Spinal cord (tissue), 10 donors: ENCODE data around the gene ZNF236. TPM values are rescaled to one million over a fixed set of nuclear protein-coding genes. Genes with fewer than 3 reads are reported as not detected.
"Not testable (repeated sequence)": the region's sequence is repeated elsewhere in the genome, so short reads cannot be mapped to it uniquely, and the experiment has no call there.

Experiments used
- DNase-seq, 6 donors: peaks; one replicate each; pipeline versions ENCODE4 v3.0.0 to v3.0.0-alpha.2; 2013 to 2015; ENCODE audit warnings: low spot score in 6 of 6, low read depth in 4 of 6
- H3K27ac ChIP-seq: one replicate; pipeline ENCODE4 v1.5.1; 2013; ENCODE audit warnings: low read depth, low read length, control low read depth
- H3K27me3 ChIP-seq: one replicate; pipeline ENCODE4 v1.6.1; 2013; ENCODE audit warnings: low read length; ENCODE audit not compliant: control insufficient read depth, insufficient read depth
- H3K36me3 ChIP-seq: one replicate; pipeline ENCODE4 v1.6.1; 2013; ENCODE audit warnings: low read length; ENCODE audit not compliant: control insufficient read depth, insufficient read depth
- H3K4me1 ChIP-seq: one replicate; pipeline ENCODE4 v1.6.1; 2013; ENCODE audit warnings: low read length; ENCODE audit not compliant: control insufficient read depth, insufficient read depth
- H3K4me3 ChIP-seq: one replicate; pipeline ENCODE4 v1.5.1; 2013; ENCODE audit warnings: low read depth, low read length, control low read depth
- H3K9me3 ChIP-seq: one replicate; pipeline ENCODE4 v1.6.1; 2013; ENCODE audit warnings: low read length; ENCODE audit not compliant: control insufficient read depth, insufficient read depth
- WGBS: methylation state at CpG from one replicate; pipeline ENCODE4 v1.1.5; 2013; ENCODE audit warnings: missing lambda C conversion rate; ENCODE audit not compliant: insufficient coverage; 5-methylcytosine and 5-hydroxymethylcytosine counted together
- polyA plus RNA-seq, 2 donors: library from polyadenylated mRNA; unstranded; fragments of 120-200 nt; gene quantifications; one replicate each; pipeline ENCODE4 v1.2.1, GENCODE V29; 2013; ENCODE audit not compliant: insufficient read length in 2 of 2
- total RNA-seq, 2 donors: library from RNA; depleted of rRNA in 1 of 2; stranded (reverse); fragments of 120-200 nt in 1 of 2; fragments of >200 nt in 1 of 2; gene quantifications; one replicate each; pipeline versions ENCODE4 v1.2.3 to v1.2.4, GENCODE V29; 2013 to 2014
- donor health status: healthy.

ZNF236 gene
- total and polyA plus RNA-seq, 4 donors: 7.6 to 23.0 (median 13.6) TPM

DNA sequence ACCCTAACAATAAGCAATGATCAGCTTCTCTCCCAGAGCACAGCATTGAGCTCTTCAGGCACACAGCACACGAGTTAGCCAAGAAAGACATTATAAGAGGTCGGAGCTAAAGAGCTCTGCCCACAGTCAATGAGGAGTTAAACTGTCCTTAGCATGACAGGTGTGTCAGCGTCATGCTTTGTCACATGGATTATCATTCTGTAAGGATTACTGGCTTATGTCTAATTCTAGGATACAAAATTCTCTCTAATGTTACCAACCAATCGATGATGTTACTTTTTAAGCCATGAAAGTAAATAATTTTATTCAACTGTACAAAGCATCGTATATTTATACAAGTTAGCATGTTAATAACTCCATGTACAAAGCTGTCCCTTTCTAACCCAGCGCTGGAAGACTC is 108.8 kb downstream of the ZNF236 start:
- WGBS: 100% methylated on average over 1 of the region's 6 CpGs
- Histone ChIP-seq H3K27me3 (no peaks in the 10 kb centered on the region), H3K36me3 (peaks cover 28% of the 10 kb centered on the region), H3K4me1 (no peaks in the 10 kb centered on the region), H3K4me3 (no peak overlapping the region), H3K27ac (no peak overlapping the region), H3K9me3 (no peaks in the 10 kb centered on the region)
- no peak for DNase-seq

DNA sequence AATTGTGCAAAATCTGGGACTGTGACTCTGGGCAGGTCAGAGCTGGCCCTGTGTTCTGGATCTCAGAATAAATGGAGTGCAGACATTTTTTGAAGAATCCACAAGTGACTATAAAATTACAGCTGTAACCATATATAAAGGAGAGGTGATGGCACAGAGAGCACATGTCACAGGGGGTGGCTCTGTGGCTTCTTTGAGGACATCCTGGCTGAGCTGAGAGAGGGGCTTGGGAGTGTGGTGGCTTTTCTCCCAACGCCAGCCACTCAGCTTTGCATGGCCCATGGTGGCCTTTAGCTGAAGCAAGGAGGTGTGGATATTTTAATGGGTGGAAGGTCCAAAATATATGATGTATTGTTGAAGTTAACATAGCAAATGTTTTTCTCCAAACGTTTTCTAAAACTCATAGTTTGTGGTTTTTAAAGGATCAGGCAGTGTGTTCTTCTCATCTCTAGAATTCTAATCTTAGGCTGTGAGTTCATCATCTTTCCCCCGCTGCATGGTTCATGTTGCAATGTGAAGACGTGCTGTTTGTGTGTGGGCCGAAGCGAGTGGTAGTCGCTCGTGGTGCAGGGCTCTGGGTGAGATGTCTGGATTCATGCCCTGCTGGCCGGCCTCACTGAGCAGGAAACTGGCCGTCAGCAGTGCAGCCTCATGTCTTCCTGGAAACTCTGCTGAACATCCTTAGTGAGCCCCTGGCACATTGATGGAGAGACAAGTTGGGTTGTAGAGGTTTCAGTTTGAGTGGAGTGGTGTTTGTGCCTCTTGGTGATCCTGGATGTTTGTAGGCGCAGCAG is 109.9 kb downstream of the ZNF236 start:
- no peak for DNase-seq
- Histone ChIP-seq H3K27ac (no peak overlapping the region), H3K36me3 (peaks cover 29% of the 10 kb centered on the region), H3K9me3 (no peaks in the 10 kb centered on the region), H3K27me3 (no peaks in the 10 kb centered on the region), H3K4me3 (no peak overlapping the region), H3K4me1 (no peaks in the 10 kb centered on the region)
- WGBS: 98% methylated on average over 9 of the region's 11 CpGs

DNA sequence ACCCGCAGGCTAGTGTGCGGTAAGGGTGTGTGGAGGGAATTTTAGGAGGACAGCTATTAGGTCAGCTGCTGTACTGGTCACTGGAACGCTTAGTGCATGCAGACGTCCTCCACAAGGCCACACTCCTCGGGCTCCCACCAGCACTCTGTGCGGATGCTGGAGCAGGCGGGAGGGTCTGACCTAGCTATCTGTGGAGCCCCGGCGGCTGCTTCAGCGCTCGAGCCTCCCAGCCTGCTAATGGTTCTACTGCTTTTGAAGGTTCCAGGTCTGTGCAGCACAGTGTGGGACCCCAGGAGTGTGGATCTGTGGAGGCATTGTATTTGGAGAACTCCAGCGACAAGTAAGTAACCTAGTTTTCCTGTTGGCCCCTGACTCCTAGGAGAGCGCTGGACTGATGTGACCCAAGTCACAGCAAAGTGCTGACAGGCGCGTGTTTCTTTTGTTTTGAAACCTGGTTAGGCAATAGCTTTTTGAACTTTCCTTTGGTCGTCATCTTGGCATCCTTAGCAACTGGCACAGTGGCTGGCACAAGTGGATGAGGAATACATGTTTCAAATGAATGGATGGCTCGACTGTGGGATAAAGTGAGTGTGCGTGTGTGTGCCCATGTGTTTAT is 113.5 kb downstream of the ZNF236 start:
- DNase-seq: no peak
- Histone ChIP-seq H3K9me3 (no peaks in the 10 kb centered on the region), H3K36me3 (peaks cover 37% of the 10 kb centered on the region), H3K4me3 (no peak overlapping the region), H3K4me1 (no peaks in the 10 kb centered on the region), H3K27ac (no peak overlapping the region), H3K27me3 (no peaks in the 10 kb centered on the region)
- 92% methylated on average over 18 of the region's 18 CpGs for WGBS

DNA sequence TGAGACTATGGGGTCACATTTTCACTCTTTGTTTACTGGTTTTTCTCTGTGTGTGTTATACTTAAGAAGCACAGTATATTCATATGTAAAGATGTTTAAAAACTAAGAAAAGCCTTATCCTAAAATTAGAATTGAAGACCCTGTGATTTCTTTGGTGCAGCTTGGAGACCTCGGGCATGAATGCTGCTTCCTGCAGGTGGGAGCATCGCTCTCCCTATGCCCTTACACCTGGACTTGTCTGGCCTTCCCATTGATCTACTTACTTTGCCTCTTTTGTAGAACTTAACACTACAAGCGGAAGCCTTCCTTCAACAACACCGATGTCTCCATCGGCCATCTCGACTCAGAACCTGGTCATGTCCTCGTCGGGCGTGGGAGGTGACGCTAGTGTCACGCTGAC is 114.5 kb downstream of the ZNF236 start:
- Histone ChIP-seq H3K27ac (no peak overlapping the region), H3K4me1 (no peaks in the 10 kb centered on the region), H3K36me3 (peaks cover 44% of the 10 kb centered on the region), H3K27me3 (no peaks in the 10 kb centered on the region), H3K4me3 (no peak overlapping the region), H3K9me3 (no peaks in the 10 kb centered on the region)
- DNase-seq: no peak
- 97% methylated on average over 11 of the region's 11 CpGs for WGBS

DNA sequence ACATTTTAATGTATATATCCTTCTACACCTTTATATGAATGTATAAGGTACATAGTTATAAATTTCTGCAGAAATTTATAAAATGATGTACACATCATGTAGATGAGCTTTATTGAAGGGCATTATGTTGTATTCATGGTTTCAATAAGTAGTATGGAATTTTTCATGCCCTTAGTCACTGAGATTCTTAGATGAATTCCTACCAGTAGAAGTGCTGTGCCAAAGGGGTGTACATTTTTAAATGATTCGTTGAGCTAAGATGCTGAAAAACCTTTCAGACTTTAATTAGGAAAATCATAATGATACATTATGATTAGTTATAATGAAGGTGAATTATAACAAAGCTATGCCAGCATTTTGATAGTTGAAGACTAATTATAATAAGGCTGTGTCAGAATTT is 115.2 kb downstream of the ZNF236 start:
- H3K9me3 ChIP-seq: no peaks in the 10 kb centered on the region
- no peak overlapping the region for H3K27ac ChIP-seq
- no peaks in the 10 kb centered on the region for H3K27me3 ChIP-seq
- WGBS: no CpG with 5 or more reads among the region's 1 CpG
- no peak for DNase-seq
- peaks cover 37% of the 10 kb centered on the region for H3K36me3 ChIP-seq
- H3K4me3 ChIP-seq: no peak overlapping the region
- no peaks in the 10 kb centered on the region for H3K4me1 ChIP-seq

DNA sequence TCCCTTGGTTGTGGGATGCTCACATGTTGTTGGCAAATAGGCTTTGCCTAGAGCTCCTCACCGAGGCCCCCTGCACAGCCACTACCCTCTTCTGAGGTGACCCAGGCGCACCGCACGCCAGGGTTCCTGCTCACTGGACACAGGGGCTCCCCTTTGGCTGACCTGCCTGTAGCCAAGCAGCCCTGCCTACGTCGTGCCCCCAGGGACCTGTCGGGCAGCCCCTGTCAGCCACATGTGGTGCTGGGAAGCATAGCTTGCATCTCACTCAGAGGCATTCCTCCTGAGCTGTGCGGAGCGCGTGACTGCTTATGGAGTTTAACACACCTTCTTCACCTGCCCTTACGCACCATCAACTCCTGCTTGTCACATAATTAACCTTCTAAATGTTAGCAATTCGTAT is 116.3 kb downstream of the ZNF236 start:
- no peak for DNase-seq
- 87% methylated on average over 7 of the region's 12 CpGs for WGBS
- Histone ChIP-seq H3K9me3 (no peaks in the 10 kb centered on the region), H3K36me3 (peaks cover 30% of the 10 kb centered on the region), H3K27me3 (no peaks in the 10 kb centered on the region), H3K4me3 (no peak overlapping the region), H3K27ac (no peak overlapping the region), H3K4me1 (no peaks in the 10 kb centered on the region)

DNA sequence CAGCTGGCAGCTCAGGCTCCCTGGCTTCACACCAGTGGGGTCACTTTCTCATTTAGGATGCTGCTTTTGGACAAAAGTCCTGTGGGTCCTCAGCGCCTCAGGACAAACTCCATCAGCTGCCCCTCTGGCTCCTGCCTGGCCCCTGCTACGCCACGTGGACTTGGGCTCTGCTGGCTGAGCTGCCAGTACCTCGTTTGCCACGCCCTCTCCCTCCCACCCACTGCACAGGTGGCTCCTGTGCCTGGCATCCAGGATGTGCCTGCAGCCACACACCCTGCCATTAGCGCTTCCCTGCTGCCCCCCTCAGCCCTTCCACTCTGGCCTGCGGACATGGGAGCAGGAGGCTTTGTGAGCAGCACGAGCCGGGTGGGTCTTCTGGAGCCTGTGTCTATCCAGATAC is 118.9 kb downstream of the ZNF236 start:
- 89% methylated on average over 5 of the region's 9 CpGs for WGBS
- no peak for DNase-seq
- Histone ChIP-seq H3K27me3 (no peaks in the 10 kb centered on the region), H3K4me1 (no peaks in the 10 kb centered on the region), H3K4me3 (no peak overlapping the region), H3K36me3 (peaks cover 25% of the 10 kb centered on the region), H3K27ac (no peak overlapping the region), H3K9me3 (no peaks in the 10 kb centered on the region)

DNA sequence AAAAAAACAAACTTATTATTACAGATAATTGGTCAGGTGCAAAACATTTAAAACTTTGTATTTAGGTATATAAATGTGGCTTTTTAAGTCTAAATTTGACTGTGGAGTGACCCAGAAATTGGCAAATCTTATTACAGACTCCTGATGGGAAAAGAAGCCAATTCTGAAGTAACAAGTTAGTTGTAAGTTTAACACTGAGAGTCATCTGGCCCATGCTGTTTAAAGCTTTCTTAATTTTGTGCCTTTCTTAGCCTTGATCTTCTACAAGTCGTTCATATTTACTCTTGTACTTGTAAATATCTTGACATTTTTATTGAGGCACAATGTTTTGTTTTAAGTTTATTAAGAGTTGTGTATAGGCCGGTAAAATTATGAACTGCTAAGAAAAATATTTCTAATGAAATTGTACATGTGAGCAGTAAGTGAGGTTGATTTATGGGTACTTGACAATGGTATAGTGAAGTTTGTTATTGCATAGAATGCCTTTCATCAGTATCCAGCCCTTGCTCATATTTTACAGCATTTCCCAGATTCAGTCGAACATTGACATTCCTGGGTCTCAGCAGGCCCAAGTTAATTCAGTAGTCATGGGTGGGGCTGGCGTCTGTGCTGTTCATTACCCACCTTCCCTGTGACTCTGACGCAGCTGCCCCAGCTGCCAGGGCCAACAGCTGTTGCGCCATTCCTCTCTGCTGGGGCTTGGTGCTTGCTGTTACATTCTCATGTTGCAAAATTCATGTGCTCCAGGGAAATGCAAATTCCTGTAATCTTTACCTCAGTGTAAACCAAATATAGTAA is 121.4 kb downstream of the ZNF236 start:
- Histone ChIP-seq H3K4me1 (no peaks in the 10 kb centered on the region), H3K4me3 (no peak overlapping the region), H3K27me3 (no peaks in the 10 kb centered on the region), H3K27ac (no peak overlapping the region), H3K9me3 (no peaks in the 10 kb centered on the region), H3K36me3 (peaks cover 25% of the 10 kb centered on the region)
- DNase-seq: no peak
- WGBS: 86% methylated on average over 4 of the region's 6 CpGs

DNA sequence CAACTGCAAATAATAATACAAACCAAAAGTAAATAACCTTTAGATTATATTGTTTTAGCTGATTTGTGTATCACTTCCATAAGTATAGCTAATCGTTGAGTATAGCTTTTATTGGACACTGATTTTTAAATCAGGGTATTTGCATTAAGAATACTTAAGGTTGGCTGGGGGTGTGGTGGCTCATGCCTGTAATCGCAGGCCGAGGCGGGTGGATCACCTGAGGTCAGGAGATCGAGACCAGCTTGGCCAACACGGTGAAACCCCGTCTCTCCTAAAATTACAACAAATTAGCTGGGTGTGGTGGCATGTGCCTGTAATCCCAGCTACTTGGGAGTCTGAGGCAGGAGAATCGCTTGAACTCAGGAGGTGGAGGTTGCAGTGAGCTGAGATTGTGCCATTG is 122.0 kb downstream of the ZNF236 start:
- not testable (repeated sequence) for DNase-seq, H3K27ac ChIP-seq, H3K4me3 ChIP-seq, H3K4me1 ChIP-seq, H3K9me3 ChIP-seq, H3K27me3 ChIP-seq
- peaks cover 21% of the 10 kb centered on the region for H3K36me3 ChIP-seq
- 100% methylated on average over 2 of the region's 8 CpGs for WGBS
